Fibroblast of peridontal ligament (primary cell): ENCODE measurements around the gene WHRN.

Source experiments
- DNase-seq: peaks from one replicate; pipeline ENCODE4 v3.0.0-alpha.2; 2010; ENCODE audit errors: extremely low read depth

The WHRN gene

DNA sequence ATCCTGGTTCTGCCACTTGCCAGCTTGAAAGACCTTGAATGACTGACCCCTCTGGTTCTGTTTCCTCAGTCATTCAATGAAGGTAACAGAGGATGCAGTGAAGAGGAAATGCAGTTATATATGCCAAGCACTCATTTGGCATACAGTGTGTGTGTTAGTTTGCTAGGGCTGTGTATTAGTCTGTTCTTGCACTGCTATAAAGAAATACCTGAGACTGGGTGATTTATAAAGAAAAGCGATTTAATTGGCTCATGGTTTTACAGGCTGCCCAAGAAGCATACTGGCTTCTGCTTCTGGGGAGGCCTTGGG is 8.6 kb upstream of the WHRN start:
- DNase-seq = no peak

DNA sequence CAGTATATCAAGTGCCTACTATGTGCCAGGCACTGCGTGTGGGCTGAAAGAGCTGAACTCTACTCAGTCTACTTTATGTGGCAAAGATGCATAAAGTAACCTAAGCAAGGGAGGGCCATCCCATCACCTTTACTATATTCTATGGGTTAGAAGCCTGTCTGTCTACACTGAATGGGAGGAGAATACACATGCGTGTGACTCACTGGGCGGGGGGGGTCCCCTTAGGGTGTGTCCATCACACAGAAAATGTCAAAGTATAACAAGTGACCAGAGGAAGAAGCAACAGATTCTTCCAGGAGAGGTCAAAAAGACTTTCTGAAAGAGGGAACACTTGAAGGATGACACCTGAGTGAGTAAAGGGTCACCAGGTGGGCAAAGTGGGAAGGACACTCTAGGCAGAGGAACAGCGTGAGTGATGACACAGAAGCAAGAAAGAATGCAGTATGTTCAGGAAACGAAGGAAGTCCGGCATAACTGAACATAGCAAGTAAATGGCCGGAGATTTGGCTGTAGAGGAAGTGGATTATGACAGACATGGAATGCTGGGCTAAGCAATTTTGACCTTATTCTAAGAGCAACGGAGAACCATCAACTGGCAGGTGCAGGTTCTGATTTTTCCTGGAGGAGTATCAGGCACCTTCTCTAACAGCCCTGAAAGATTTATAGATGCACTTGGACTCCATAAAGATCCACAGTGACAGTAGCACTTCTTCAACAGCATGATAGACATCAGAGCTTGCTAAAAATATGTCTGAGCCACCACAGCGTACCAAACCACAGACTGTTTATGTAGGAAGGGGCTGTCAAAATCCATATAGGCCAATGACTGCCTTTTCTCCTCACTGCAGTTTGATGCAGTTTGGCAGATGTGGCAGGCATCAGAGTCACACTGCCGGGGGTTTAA is 8.0 kb upstream of the WHRN start:
- no peak for DNase-seq

DNA sequence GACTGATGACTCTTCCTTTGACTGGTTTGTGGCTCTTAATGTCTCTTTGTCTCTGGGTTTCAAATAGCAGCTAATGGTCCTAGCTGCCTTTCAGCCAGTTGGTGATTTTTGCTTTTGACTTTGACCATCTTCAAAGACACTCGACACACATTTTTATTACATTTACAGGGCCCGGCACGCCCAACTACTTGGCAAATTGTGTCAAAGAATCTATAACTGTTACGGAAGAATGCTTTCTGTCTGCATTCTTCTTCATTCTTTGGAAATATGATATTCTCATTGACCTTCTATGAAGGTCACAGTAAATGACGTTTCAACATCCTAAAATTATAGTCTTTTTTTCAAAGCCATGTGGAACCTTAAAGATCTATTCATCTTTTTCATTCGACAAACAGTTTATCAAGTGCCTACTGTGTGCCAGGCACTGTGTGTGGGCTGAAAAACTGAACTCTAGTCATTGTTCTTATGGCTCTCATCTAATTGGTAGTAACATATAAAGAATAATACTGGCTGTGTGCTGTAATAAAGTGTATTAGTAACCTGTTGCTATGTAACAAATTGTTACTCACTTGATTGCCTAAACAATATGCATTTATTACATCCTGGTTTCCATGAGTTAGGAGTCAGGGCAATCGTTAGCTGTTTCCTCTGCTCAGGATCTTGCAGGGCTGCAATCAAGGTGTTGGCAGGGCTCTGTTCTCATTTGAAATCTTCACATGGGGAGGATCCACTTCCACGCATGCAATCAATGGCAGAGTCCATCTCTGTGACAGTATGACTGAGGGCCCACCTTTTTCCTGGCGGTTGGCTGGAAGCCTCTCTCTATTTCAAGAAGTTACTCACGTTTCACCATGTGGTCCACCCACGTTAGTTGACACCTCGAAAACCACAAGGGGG is 7.0 kb upstream of the WHRN start:
- no peak for DNase-seq

DNA sequence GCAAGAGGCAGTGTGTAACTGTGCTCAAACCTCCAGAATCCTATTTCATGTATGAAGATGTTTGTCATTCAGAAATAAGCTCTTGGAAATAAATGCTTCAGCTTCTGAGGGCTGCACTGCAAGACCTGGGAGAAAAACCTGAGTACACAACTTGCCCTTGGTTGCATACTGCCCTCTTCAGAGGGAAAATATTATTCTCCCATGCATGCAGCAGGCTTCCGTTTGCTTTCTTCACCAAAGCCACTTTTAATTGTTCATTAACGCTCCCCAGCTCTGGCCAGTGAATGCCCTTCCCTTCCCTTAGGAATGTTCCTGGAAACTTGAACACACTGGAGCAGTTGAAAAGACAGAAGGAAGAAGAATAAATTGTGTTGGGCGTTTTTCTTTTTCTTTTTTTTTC is 2.5 kb upstream of the WHRN start:
- DNase-seq = peak; percentile 30

DNA sequence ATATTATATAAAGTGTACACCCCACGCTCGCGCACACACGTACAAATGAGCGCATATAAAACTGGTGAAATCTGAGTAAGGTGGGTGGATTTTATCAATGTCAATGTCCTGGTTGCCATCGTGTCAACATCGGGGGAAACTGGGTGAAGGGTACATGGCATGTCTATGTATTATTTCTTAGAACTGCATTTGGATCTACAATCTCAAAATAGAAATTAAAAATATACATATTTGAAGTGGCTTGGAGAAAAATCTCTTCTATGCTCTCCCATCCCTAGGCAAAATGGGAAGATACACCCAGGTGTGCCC is 763 bp upstream of the WHRN start:
- no peak for DNase-seq

DNA sequence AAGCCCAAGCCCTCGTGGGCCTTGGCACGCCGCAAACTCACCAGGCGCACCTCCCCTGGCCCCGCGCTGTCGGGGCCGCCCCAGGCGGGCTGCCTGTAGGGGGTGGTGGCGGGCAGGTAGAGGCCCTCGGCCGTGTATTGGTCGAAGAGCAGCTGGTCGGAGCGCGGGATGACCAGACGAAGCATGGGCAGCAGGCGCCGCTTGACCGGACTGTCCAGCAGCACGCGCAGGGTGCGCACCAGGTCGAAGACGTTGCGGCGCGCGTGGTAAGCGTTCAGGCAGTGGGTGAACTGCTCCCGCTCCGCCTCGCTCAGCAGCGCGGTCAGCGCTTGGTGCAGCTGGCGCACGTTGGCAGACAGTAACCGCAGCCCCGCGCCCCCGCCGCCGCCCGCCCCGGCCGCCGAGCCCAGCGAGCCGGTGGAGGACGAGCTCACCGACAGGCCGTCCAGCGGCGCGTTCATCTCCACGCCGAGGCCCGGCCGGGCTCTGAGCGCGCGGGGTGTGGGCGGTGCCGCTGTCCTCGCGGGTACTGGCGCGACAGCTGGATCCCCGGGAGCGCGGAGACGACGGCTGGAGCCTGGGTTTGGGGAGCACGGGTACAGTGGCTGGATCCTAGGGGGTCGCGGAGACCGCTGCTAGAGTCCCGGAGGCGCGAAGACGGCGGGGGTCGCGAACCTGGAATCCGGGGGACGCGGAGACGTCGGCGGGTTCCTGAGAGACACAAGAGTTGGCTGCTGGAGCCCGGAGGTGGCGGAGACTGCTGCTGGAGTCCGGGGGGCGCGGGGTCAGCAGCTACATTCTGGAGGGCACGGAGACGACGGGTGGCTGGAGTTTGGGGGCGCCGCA is 709 bp downstream of the WHRN start:
- DNase-seq = no peak

DNA sequence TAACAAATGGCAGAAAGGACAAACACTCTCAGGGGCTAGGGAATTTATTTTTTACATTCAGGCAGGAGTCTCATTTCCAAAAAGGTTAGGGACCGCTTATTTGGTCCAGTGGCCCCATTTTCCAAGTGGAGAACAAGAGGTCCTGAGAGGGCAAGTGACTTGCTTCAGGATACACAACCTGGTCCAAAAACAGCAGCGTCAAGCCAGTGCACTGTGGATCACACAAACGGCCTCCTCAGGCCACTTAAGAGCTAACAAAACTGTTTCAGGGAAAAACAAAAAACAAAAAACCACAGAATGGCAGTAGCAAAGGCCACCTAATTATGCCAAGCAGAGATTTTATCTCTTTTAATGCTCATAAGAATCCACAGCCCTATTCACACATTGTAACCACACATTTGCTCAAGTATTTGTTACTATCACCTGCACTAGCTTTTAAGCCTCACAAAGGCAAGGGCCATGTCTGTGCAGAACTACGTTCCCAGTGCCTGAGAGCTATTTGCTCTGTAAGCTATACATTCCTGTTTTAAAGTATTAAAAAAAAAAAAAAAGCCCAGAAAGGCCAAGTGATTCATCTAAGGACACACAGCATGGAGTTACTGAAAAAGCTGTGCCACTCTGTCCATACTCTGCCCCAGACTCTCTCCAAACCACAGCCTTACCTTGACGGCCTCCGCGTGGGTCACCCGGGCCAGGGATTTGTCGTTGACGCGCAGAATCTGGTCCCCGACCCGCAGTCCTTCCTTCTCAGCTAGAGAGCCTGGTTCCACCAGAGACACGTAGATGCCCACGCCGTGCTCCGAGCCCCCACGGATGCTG is 1.5 kb downstream of the WHRN start:
- no peak for DNase-seq

DNA sequence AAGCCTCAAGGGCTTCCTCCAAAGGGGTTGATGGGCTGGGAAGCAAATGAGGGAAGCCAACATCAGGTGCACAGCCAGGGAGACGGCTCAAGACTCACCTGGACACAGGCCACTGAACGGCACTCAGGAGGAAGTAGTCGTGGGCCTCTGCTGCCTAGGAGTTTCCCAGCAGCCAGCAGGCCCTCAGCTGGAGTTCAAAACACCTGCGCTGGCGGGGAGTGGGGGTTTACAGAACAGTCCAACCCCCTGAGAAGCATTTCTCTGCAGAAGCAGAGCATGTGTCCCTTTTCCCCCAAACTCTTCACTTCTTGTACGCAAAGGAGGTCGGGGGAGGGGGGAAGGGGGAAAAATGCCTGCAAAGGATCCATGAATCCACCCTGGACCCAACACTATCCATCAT is 2.3 kb downstream of the WHRN start:
- no peak for DNase-seq

DNA sequence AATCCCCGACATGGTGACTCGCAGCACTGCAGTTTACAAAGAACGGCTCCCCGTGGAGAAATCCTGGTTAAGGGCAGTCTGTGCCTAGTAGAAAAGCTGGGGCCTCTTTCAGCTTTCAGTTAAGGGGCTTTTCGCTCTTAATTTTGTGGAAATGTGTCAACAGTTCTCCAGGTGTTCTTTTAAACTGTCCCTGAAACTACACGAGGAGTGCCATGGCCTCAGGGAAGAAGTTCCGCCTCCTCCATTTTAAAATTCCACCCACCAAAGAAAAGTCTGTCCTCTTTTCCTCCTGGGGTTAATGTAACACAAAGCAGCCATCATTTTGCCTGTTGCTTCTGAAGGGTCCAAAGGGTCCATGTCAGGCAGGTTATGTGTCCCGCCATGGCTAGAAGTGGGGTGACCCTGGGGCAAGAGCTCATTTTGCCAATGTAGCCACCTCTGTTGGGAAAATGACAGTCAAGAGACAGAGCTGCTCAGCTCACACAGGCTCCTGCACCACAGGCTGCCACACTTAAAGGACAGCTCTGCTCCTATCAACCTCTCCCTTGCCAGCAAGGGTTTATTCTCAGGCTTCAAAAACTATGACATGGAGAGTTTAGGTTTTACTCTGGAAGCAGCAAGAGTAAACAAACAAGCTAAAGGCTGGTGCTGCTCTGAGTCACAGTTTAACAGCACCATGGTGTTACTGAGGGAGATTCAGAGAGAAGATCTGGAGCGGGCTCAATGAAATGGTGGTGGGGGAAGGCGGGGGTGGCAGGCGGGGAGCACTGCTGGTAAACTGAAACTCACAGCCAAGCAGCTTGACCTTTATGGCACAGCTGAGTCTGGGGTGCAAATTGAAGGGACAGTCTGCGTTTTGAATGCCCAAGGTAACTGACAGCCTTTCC is 3.2 kb downstream of the WHRN start:
- DNase-seq = peak; percentile 60

DNA sequence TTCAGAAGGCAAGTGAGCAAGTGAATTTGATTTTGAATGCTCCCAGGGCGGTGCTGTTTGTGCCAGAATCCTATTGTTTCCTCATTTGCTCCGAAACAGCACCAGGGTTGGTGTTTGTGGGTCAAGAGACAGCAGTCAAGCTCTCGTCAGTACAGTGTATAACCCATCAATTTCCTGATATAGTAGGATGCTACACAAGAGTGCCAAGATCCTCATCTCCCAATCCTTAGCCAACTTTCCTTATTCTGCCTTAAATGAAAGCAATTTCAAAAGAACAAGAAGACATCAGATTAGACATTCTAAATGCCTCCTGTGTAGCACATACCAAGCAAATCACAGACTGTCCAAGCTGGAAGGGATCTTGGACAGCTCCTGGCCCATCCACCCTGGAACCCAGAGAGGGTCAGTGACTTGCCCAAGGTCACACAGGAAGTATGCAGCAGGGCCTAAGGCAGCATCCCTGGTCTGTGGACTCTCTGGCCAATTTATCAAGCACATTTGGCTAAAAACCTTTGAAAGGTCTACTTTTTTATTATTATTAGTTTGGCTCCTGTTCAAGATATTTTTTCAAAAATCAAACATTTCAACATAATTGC is 4.5 kb downstream of the WHRN start:
- no peak for DNase-seq

DNA sequence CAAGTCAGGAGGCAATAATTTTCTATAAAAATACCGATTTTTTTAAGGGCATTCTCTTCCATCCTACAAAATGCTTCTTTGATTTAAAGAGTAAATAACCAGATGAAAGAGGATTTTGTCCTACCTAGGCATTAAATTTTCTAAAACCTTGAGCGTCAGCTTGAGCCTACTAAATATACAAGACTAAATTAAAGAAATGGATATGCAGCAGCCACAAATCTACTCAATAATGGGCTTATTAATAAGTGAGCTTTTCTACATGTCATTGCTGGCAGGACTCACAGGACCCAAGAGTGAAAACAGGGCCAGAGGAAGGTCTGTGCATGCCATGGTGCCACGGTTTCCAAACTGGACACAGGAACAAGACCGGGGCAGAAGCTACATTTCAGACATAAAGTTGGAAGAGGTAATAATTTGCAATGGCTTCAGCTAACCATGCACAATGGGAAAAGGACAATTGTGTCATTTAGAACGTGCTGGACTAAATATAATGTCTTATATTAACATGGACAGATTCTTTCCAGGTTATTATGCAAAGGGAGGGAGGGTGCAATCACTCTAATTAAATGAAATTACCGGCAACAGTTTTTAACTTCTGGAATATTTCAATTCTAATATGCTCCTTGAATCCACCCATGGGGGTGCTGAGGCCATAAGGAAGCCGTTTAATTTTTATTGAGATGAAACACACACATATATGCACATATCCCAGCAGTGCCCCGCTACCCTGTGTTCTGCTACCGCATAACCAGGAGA is 5.2 kb downstream of the WHRN start:
- no peak for DNase-seq

DNA sequence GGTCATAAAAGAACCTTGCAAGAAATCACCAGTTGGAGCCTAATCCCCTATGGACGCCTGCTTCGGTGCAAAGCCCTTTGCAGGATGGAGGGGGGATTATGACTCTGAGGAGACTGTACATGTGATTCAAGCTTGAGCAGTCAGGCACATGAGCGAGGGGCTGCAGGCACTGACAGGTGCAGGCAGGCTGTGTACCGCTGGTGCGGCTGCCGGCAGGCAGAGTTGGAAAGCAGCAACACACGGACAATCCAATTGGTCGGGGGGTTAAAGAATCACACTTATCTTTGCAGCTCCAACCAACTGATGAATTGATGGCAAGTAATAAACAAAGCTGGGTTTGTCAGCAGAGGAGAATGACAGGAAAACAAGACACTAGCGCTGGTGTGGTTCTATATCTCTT is 5.7 kb downstream of the WHRN start:
- no peak for DNase-seq

DNA sequence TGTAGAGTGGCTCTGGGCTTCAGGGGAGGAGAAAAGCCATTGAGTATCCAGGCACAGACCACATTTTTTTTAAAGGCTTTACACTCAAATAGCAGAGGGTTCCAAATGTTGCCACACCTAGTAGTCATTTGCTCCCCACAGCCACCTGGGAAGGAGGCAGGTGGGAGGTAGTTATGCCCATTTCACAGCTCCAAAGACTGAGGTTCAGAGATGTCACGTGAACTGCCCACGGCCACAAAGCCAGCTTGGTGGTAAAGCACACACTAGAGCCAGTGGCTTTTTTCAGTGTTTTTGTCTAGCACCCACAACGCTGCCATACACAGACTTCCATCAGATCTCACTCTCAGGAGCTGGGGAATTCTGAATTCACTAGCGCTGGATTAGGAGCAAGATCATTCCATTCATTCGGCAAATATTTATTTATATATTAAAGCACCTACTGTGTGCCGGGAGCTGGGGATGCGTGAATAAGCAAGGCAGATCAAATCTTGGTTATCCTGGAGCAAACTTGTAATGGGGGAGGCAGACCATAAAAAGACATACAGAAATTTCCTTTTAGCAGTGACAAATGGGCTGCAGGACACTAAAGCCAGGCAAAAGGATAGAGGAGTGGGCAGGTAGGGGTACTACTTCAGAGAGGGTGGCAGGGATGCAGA is 7.4 kb downstream of the WHRN start:
- DNase-seq = no peak

DNA sequence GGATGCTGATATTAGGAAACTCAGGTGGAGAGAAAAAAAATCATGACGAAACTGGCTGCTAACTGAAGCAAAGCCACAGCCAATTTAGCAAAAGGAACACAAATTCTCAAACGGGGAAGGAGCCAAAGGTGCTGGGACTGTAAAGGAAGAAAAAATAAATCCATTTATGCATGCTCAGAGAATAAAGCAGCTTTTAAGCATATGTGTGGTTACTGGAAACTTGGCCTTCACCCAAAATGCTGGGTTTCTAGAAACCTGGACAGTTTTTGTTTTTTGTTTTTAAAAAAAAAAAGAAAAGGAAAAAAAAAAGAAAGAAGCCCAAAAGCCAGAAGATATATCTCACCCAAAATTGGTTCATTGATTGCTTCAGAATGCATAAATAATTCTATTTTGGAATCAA is 8.0 kb downstream of the WHRN start:
- DNase-seq = no peak

DNA sequence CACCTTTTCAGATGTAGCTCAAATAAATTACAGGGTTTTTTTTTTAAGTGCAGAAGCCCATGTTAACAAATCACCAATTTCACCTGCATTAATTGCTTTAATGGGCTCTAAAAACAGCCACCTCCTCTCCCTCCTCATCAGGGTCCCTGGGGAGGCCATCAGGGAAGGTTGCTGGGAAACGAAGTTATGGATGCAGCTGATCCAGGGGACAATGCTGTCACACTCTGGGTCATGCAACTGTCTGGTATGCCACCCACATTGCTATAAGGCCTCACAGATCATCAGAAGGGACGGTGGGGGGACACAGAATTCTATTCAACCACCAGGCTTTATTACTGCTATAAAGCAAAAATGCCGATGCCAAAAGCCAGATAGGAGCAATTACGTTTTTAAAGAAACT is 9.3 kb downstream of the WHRN start:
- no peak for DNase-seq

DNA sequence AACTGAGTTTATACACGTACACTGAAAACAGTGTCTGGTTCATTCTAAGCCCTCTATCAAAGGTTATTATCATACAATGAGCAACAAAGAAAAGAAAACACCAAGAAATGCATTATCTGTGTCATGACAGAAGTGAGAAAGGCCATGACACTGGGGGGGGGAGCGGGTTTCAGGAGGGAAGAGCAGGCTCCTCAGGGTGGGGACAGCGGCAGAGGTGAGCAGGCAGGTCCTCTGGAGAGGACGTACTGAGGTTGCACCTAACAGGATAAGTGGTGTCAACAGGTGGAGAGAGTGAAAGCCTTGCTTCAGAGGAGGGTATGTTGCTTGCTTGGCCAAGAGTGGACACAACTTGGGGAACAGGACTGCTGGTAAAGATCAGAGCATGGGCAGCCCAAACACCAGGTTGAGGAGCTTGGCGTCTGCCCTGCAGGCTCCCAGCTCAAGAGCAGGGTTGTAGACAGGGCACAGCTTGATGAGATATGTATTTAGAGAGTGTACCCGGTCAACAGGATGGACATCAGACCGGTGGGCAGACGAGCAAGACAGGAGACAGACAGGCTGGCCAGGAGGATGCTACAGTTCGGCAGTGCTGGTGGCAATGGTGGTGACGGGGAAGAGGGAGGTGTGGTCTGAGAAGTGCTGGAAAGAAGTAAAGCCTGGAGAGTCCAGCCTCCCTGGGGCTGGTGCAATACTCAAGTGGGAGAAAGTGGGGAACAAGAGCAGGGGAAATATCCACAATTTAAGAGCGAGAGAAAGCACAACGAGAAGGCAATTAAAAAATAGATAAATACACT is 10.3 kb downstream of the WHRN start:
- no peak for DNase-seq

DNA sequence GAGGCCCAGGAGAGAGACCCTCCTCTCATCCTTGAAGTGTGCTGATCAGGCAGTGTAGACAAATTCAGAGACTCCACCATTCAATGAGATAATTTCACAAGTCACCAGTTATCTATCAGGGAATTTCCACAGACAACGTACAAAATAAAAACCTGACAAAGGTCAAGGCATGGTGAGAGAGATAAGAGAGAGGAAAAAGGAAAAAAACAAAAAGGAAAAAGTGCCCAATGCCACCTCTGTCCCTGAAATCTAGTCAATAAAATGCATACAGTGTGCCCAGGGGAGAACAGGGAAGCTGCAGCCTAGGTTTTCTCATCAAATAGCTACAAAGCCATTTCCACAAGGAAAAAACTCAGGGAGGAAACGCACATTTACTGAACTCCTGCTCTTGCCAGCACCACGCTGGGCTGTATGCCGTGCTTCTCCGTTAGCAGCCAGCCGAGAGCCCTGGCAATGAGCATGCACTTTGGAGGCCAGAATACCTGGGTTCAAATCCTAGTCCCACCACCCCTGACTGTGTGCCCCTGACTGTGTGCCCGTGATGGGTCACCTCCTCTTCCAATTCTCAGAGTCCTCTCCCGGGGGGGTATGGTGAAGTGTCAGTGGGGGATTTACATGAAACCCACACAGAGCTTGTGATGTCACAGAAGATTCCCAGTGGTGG is 11.6 kb downstream of the WHRN start:
- DNase-seq = no peak
